ENCODE measurements around the gene TMEM135.

TMEM135 gene

GRCh38 chr11:87329172-87329571 lies 291.4 kb downstream of the TMEM135 start:
- DNase-seq = no peak
- intact Hi-C loops (cut with DNase I) = no loop called here

- DNase-seq = no peak
- intact Hi-C loops (cut with DNase I) = no loop called here
These were observed 292.5 kb downstream of the TMEM135 start for GRCh38 chr11:87330187-87330601.

- intact Hi-C loops (cut with DNase I) = no loop called here
- DNase-seq = no peak
These were observed 293.5 kb downstream of the TMEM135 start for GRCh38 chr11:87331273-87331672.

GRCh38 chr11:87338046-87338639 lies 300.4 kb downstream of the TMEM135 start:
- intact Hi-C loops (cut with DNase I) = no loop called here
- DNase-seq = no peak

GRCh38 chr11:87339416-87339815 lies 301.7 kb downstream of the TMEM135 start:
- intact Hi-C loops (cut with DNase I) = no loop called here
- no peak for DNase-seq

GRCh38 chr11:87347441-87347840 lies 309.7 kb downstream of the TMEM135 start:
- intact Hi-C loops (cut with DNase I) = no loop called here
- DNase-seq = no peak

GRCh38 chr11:87347854-87348253 lies 310.1 kb downstream of the TMEM135 start:
- intact Hi-C loops (cut with DNase I) = no loop called here
- no peak for DNase-seq

GRCh38 chr11:87351676-87352075 lies 313.9 kb downstream of the TMEM135 start:
- intact Hi-C loops (cut with DNase I) = loop anchor here (1.0 kb wide), 2 partner anchors 66 to 70 kb away; no protein-coding TSS in a partner anchor
- no peak for DNase-seq

GRCh38 chr11:87352759-87353707 lies 315.3 kb downstream of the TMEM135 start:
- intact Hi-C loops (cut with DNase I) = loop anchor here (1.0 kb wide), 2 partner anchors 64 to 68 kb away; no protein-coding TSS in a partner anchor
- peak; percentile 71 to 98 (median 90) for DNase-seq

GRCh38 chr11:87353771-87354345 lies 316.1 kb downstream of the TMEM135 start:
- intact Hi-C loops (cut with DNase I) = no loop called here
- DNase-seq = peak in 1 of 10 donors; percentile 54

GRCh38 chr11:87355596-87355995 lies 317.9 kb downstream of the TMEM135 start:
- intact Hi-C loops (cut with DNase I) = no loop called here
- no peak for DNase-seq

- DNase-seq = peak in 1 of 10 donors; percentile 54
- intact Hi-C loops (cut with DNase I) = no loop called here
These were observed 318.7 kb downstream of the TMEM135 start for GRCh38 chr11:87356428-87356827.

- intact Hi-C loops (cut with DNase I) = no loop called here
- DNase-seq = no peak
These were observed 320.7 kb downstream of the TMEM135 start for GRCh38 chr11:87358461-87358860.

GRCh38 chr11:87359401-87359800 lies 321.7 kb downstream of the TMEM135 start:
- intact Hi-C loops (cut with DNase I) = no loop called here
- no peak for DNase-seq

- no peak for DNase-seq
- intact Hi-C loops (cut with DNase I) = no loop called here
These were observed 324.2 kb downstream of the TMEM135 start for GRCh38 chr11:87361891-87362290.

GRCh38 chr11:87366346-87366745 lies 328.6 kb downstream of the TMEM135 start:
- no peak for DNase-seq

GRCh38 chr11:87366763-87367405 lies 329.1 kb downstream of the TMEM135 start:
- intact Hi-C loops (cut with DNase I) = no loop called here

More at GRCh38 chr11:87366346-87366745, 328.6 kb downstream of the TMEM135 start:
- intact Hi-C loops (cut with DNase I) = no loop called here

GRCh38 chr11:87368151-87368550 lies 330.4 kb downstream of the TMEM135 start:
- no peak for DNase-seq
- intact Hi-C loops (cut with DNase I) = no loop called here

More at GRCh38 chr11:87366763-87367405, 329.1 kb downstream of the TMEM135 start:
- DNase-seq = no peak

GRCh38 chr11:87368858-87369480 lies 331.2 kb downstream of the TMEM135 start:
- intact Hi-C loops (cut with DNase I) = no loop called here
- DNase-seq = no peak

GRCh38 chr11:87369888-87370287 lies 332.2 kb downstream of the TMEM135 start:
- no peak for DNase-seq
- intact Hi-C loops (cut with DNase I) = no loop called here
